Bronchial epithelial cell (primary cell): ENCODE data around the gene PFDN1. TPM values are rescaled to one million over a fixed set of nuclear protein-coding genes. Genes with fewer than 3 reads are reported as not detected.
"Not testable (repeated sequence)": the region's sequence is repeated elsewhere in the genome, so short reads cannot be mapped to it uniquely, and the experiment has no call there.

Experiments used
- DNase-seq: peaks from one replicate; pipeline ENCODE4 v3.0.0-alpha.2; 2010; ENCODE audit warnings: low read depth
- FAIRE-seq: peaks from 2 replicates; lab custom pipeline; 2011; peaks lifted over from hg19 to GRCh38; lab: Jason Lieb, UNC
- H3K27me3 ChIP-seq: 2 replicates; pipeline ENCODE4 v1.5.1; 2011; ENCODE audit warnings: low read length; ENCODE audit not compliant: control insufficient read depth, insufficient read depth
- H3K36me3 ChIP-seq: 2 replicates; pipeline ENCODE4 v1.5.1; 2011; ENCODE audit warnings: low read length; ENCODE audit not compliant: control insufficient read depth, insufficient read depth
- H3K4me3 ChIP-seq: 2 replicates; pipeline ENCODE4 v1.5.1; 2011; ENCODE audit warnings: mild to moderate bottlenecking, low read depth, low read length, control low read depth
- CTCF ChIP-seq: IDR thresholded peaks from 2 replicates; pipeline ENCODE4 v1.5.1; 2011; ENCODE audit warnings: mild to moderate bottlenecking, moderate library complexity, low read length, control low read depth, inconsistent platforms; ENCODE audit not compliant: insufficient read depth, severe bottlenecking
- total RNA-seq: library from RNA; depleted of rRNA; stranded (reverse); fragments of >200 nt; gene quantifications from 2 replicates; pipeline ENCODE4 v1.2.1, GENCODE V29; 2014

The PFDN1 gene
- total RNA-seq, 1 donor from 2014 or later: 34.5 TPM

DNA sequence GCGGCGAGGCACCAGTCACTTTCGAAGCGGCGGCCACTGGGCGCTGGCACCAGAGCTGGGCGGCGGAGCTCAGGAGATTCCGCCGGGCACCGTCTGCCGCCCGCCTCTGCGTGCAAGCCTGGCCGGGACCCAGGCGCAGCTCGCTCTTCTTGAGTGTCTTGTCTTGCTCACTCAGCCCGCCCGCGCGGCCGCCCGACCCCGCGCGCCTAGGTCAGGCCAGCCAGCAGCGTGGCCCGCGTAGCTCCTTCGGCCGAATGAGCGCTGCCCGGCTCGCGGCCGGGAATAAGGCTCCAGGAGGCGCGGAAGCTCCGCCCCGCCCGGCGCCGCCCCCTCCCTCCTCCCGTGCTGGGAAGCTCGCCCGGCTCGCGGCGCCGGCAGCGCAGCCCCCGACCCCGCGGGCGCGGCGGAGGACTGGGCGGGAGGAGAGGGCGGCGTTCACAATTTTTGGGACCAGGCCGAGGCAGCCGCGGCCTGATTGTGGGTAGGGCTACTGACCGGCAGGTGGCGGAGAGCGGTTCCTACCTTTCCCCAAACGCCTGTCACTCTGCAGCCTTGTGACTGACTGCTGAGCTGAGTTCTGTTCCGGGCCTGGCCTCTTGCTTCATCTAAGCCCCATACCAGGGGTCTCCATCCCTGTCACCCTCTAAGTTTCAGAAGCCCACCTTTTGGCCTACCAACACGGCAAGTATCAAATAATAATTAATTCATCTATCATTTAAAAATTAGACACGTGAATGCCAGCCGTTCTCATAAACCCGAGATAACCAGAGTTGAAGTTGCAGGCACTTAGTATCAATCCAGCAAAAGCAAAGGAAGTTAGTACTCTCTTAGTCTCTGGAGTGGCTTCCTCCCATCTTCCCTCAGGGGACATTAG lies 43.7 kb upstream of the PFDN1 start, which contains the start of gene HBEGF:
Gene HBEGF, minus strand, starts transcription at position 256 of the 874 bp plus-strand sequence. CDS start 275 bp downstream, outside the sequence.
- TF ChIP-seq CTCF: peak; percentile 77
- H3K27me3 ChIP-seq: no peaks in the 10 kb centered on the region
- FAIRE-seq (no peak), DNase-seq (peak; percentile 71)
- peak within 1 kb of the TSS; percentile 72 for H3K4me3 ChIP-seq
- peaks cover 25% of the 10 kb centered on the region for H3K36me3 ChIP-seq

DNA sequence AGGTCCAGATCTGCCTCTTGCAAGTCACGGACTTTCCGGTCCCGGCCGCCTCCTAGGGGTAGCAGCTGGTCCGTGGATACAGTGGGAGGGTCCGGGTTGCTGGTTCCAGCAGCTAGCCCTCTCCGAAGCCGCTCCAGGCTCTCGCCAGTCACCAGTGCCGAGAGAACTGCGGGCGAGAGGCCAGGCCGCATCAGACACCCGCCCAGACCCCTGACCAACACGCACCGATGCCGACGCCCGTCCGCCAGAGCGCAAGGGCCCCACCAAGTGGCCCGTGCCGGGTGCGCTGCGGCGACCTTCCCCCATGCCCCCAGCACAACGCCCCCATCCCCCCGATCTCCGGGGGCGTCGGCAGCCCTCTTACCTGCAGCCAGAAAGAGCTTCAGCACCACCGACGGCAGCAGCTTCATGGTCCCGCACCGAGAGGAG lies 43.0 kb upstream of the PFDN1 start:
- Histone ChIP-seq H3K4me3 (peak overlapping the region; percentile 72), H3K36me3 (peaks cover 29% of the 10 kb centered on the region), H3K27me3 (no peaks in the 10 kb centered on the region)
- FAIRE-seq (no peak), DNase-seq (no peak)
- peak; percentile 28 for TF ChIP-seq CTCF

DNA sequence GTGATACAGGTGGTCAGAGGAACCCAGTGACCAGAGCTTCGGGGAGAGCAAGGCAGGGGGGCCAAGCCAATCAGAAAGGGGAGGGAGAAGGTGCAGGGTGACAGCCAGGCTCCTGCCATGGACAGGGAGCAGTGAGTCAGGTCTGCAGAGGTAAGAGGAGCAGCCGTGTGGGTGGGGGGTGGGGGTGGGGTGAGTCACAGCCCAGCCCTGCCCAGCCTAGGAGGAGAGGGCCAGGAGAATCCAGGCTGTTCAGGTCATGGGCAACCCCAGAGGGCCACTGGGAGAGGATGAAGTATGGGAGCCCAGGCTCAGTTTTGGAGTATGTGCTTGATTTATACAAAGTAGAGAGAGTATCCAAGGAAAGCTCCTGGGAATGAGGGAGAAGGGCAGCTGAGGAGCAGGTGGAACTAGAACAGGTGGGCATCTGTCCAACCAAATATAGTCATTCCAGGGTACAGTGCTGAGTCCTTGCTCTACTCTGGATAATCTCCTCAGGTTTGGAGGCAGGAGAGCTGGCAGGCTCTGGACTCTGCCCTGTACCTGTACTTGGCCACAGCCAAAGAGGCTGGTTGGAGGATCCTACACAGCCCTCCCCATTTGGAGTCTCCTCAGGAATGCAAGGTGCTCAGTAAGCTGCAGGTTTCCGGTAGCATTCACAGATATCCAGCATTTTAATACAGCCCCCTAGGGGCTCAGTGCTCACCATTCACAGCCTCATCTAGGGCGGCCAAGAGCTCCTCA lies 42.0 kb upstream of the PFDN1 start:
- Histone ChIP-seq H3K36me3 (peaks cover 29% of the 10 kb centered on the region), H3K4me3 (peak overlapping the region; percentile 72), H3K27me3 (no peaks in the 10 kb centered on the region)
- no peak for FAIRE-seq
- peak; percentile 81 for DNase-seq
- TF ChIP-seq CTCF: peak; percentile 14

DNA sequence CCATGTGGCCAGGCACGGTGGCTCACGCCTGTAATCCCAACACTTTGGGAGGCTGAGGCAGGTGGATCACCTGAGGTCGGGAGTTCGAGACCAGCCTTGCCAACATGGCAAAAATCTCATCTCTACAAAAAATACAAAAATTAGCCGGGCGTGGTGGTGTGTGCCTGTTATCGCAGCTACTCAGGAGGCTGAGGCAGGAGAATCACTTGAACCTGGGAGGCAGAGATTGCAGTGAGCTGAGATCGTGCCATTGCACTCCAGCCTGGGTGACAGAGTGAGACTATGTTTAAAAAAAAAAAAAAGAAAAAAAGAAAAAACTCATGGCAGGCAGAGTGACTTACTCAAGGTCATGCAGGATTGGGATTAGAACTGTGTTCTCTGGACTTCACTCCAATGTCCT lies 40.9 kb upstream of the PFDN1 start:
- FAIRE-seq, H3K4me3 ChIP-seq, H3K27me3 ChIP-seq, DNase-seq: not testable (repeated sequence)
- peaks cover 33% of the 10 kb centered on the region for H3K36me3 ChIP-seq

- H3K36me3 ChIP-seq: peaks cover 36% of the 10 kb centered on the region
- H3K4me3 ChIP-seq: no peak overlapping the region
- no peak for TF ChIP-seq CTCF
- FAIRE-seq (no peak), DNase-seq (no peak)
- H3K27me3 ChIP-seq: no peaks in the 10 kb centered on the region
These were observed 40.0 kb upstream of the PFDN1 start for GRCh38 chr5:140342896-140343295.

GRCh38 chr5:140342287-140342686 lies 39.4 kb upstream of the PFDN1 start:
- Histone ChIP-seq H3K36me3 (peaks cover 42% of the 10 kb centered on the region), H3K27me3 (no peaks in the 10 kb centered on the region), H3K4me3 (no peak overlapping the region)
- FAIRE-seq (no peak), DNase-seq (no peak)
- no peak for TF ChIP-seq CTCF
